Sigmoid colon (tissue), 4 donors: Measurements from ENCODE around the gene DPF3.

Experiments
- POLR2A ChIP-seq, 2 donors: fragments of 450-650 bp; IDR thresholded peaks; one replicate each; pipeline ENCODE4 v1.6.1; 2016; ENCODE audit warnings: antibody characterized with exemption in 2 of 2, mild to moderate bottlenecking in 2 of 2, moderate library complexity in 2 of 2
- POLR2AphosphoS5 ChIP-seq, 4 donors: sonication (generic); formaldehyde crosslinking; IDR thresholded peaks; one replicate each; pipeline ENCODE4 v1.6.1; 2017; ENCODE audit warnings: antibody characterized with exemption in 4 of 4
- TF ChIP-seq, protein P1 (sequence below), 4 experiments: fragments of 450-650 bp in 3 of 4; fragments of 200-600 bp in 1 of 4; IDR thresholded peaks; one replicate each; pipeline ENCODE4 v1.5.1; 2016 to 2019; ENCODE audit warnings: antibody characterized with exemption in 4 of 4, mild to moderate bottlenecking in 3 of 4, moderate library complexity in 2 of 4

DNA sequence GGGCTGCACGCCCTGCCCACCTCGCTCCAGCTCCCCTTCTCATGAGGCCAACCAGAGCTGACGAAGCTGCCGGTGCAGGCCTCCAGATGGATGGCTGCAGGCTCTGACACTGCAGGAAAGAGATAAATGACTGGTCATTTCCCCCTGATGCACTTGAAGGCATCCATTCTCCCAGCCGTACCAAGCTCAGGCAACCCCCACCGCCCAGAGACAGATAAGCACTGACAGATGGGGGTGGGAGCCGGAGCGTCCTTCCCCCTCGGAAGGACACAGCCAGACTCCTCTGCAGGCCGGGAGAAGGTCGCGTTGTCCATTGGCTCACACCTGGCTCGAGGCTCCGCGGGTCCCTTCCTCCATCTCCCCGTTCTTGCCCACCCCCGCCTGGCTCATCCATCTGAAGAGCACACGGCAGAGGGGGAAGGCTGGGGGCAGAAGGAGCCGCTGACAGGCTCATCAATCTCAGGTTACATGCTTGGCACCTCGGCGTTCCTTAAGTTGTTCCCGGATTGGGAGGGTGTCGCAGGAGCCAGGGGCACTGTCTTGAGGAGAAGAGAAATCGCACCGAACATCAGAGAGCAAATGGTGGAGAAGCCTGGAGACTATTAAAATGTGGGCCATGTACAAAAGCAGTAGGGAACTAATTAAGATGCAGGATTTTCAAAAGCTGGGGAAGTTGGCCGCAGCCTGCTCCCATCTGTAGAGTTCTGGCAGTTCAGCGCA, 151.6 kb downstream of the DPF3 start:
- TF ChIP-seq, protein P1, sequence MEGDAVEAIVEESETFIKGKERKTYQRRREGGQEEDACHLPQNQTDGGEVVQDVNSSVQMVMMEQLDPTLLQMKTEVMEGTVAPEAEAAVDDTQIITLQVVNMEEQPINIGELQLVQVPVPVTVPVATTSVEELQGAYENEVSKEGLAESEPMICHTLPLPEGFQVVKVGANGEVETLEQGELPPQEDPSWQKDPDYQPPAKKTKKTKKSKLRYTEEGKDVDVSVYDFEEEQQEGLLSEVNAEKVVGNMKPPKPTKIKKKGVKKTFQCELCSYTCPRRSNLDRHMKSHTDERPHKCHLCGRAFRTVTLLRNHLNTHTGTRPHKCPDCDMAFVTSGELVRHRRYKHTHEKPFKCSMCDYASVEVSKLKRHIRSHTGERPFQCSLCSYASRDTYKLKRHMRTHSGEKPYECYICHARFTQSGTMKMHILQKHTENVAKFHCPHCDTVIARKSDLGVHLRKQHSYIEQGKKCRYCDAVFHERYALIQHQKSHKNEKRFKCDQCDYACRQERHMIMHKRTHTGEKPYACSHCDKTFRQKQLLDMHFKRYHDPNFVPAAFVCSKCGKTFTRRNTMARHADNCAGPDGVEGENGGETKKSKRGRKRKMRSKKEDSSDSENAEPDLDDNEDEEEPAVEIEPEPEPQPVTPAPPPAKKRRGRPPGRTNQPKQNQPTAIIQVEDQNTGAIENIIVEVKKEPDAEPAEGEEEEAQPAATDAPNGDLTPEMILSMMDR (IDR thresholded peaks at IDR 0.05): no peak
- TF ChIP-seq POLR2A (IDR thresholded peaks at IDR 0.05) (no peak), POLR2AphosphoS5 (IDR thresholded peaks at IDR 0.05) (no peak)
